Stimulated activated memory B cell treated with anti-CD40 and anti-IgM and Interleukin-4, amounts not matched to agents 10 μg/mL and 1 μg/mL and 100 μg/mL, for 72 hours (primary cell): ENCODE measurements around the gene CYP26C1.

Experiments
- ATAC-seq: fragments of 150-1000 bp; cut with Tn5 transposase; 2 replicates; pipeline ENCODE4 v1.10.0; 2021
- H3K27ac Mint-ChIP-seq: one replicate; pipeline ENCODE4 v1.8.0; 2022; ENCODE audit warnings: mild to moderate bottlenecking, mixed read lengths
- H3K27me3 Mint-ChIP-seq: one replicate; pipeline ENCODE4 v1.8.0; 2022; ENCODE audit warnings: mixed read lengths
- H3K36me3 Mint-ChIP-seq: one replicate; pipeline ENCODE4 v1.8.0; 2022; ENCODE audit warnings: mixed read lengths
- H3K4me1 Mint-ChIP-seq: one replicate; pipeline ENCODE4 v1.8.0; 2022; ENCODE audit warnings: mixed read lengths
- H3K4me3 Mint-ChIP-seq: one replicate; pipeline ENCODE4 v1.8.0; 2022; ENCODE audit warnings: mild to moderate bottlenecking, moderate library complexity, mixed read lengths
- H3K9me3 Mint-ChIP-seq: one replicate; pipeline ENCODE4 v1.8.0; 2022; ENCODE audit warnings: mixed read lengths

Gene CYP26C1

GRCh38 chr10:93061594-93062513, 1.3 kb downstream of the CYP26C1 start:
- Mint-ChIP-seq H3K4me3 (peak overlapping the region; percentile 84), H3K4me1 (peaks cover 28% of the 10 kb centered on the region), H3K9me3 (no peaks in the 10 kb centered on the region), H3K27me3 (peaks cover 47% of the 10 kb centered on the region), H3K36me3 (peaks cover 24% of the 10 kb centered on the region), H3K27ac (no peak overlapping the region)
- ATAC-seq, result peak; percentile 34

DNA sequence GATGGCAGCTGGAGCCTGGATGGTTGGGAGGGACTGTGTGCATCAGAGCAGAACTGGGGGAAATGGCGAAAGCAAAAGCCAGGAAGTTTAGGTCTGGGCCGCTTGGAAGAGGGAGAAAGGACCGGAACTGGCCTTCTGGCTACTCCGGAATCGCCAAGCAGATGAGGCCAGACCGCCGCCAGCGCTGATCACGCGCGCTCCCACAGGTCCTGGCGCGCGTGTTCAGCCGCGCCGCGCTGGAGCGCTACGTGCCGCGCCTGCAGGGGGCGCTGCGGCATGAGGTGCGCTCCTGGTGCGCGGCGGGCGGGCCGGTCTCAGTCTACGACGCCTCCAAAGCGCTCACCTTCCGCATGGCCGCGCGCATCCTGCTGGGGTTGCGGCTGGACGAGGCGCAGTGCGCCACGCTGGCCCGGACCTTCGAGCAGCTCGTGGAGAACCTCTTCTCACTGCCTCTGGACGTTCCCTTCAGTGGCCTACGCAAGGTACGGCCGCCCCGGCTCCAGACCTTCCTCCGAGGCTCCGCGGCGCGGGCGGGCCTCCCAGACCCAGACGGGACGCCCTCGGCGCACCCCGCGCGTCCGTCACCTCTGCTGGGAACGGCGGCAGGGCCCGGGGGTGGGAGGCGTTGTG, 2.0 kb downstream of the CYP26C1 start:
- peak; percentile 74 for ATAC-seq
- peaks cover 28% of the 10 kb centered on the region for H3K4me1 Mint-ChIP-seq
- no peak overlapping the region for H3K27ac Mint-ChIP-seq
- peak overlapping the region; percentile 84 for H3K4me3 Mint-ChIP-seq
- H3K27me3 Mint-ChIP-seq, result peaks cover 55% of the 10 kb centered on the region
- peaks cover 24% of the 10 kb centered on the region for H3K36me3 Mint-ChIP-seq
- H3K9me3 Mint-ChIP-seq, result no peaks in the 10 kb centered on the region

DNA sequence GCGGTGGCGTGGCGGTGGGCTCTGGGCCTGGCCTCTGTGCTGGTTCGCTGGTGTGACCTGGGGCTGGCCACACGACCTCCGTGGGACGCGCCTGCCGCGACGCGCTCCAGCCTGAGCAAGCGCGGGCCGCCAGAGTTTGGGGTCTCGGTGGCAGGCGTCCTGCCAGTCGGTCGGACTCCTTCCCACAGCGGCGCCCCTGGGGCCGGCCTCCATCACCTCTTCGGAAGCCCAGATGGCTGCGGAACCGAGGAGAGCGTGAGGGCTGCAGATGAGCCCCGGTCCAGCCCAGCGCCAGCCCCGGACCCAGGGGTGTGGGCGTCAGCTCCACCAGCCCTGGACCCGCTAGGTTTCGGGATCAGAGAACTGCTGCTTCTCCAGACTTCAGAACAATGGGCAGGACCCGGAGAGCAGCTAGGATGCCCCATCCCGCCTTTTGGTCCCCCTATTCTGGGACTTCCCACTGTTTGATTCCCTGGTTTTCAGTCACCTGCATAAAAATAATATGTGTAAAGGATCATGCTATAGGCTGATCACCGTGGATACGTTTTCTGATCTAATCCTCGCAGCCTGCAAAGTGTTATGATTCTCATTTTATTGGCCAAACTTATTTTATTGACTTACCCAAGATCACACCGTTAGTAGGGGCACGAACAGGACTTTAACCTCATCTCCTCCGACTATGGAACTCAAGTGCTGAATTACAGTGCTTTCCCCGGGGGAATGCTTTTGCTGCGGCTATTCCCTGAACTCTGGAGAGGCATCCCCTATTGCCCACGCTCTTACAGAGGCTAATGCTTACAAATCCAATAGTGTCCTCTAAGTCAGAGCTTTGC, 2.8 kb downstream of the CYP26C1 start:
- H3K4me3 Mint-ChIP-seq, result no peak overlapping the region
- peaks cover 62% of the 10 kb centered on the region for H3K27me3 Mint-ChIP-seq
- no peak overlapping the region for H3K27ac Mint-ChIP-seq
- no peaks in the 10 kb centered on the region for H3K9me3 Mint-ChIP-seq
- peaks cover 18% of the 10 kb centered on the region for H3K36me3 Mint-ChIP-seq
- ATAC-seq, result no peak
- H3K4me1 Mint-ChIP-seq, result peaks cover 29% of the 10 kb centered on the region

DNA sequence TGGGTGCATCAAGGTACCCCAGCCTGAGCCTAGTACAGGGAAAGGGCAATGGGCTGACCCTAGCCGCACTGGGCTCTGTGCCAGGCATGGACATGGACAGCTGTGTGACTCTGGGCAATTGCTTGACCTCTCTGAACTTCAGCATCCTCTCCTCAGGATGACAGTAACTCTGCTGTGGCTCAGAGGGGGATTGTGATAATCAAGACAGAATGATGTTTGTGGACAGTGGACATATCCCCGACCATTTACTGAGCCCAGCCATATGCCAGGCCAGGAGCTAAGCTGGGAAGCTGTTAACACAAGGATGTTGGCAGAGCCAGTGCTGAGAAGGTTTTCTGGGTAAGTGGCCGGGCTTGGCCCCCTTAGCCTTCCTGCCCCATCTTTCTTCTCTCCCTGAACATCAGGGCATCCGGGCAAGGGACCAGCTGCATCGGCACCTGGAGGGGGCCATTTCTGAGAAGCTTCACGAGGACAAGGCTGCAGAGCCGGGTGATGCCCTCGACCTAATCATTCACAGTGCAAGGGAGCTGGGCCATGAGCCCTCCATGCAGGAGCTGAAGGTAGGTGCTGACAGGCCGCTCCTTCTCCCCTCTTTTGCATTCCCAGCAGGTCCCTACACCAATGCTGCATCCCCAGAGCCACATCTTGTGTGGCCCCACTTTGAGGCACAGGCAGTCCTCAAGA, 3.5 kb downstream of the CYP26C1 start:
- peaks cover 12% of the 10 kb centered on the region for H3K36me3 Mint-ChIP-seq
- H3K27ac Mint-ChIP-seq, result no peak overlapping the region
- H3K9me3 Mint-ChIP-seq, result no peaks in the 10 kb centered on the region
- H3K27me3 Mint-ChIP-seq, result peaks cover 70% of the 10 kb centered on the region
- peaks cover 35% of the 10 kb centered on the region for H3K4me1 Mint-ChIP-seq
- H3K4me3 Mint-ChIP-seq, result no peak overlapping the region
- ATAC-seq, result no peak

DNA sequence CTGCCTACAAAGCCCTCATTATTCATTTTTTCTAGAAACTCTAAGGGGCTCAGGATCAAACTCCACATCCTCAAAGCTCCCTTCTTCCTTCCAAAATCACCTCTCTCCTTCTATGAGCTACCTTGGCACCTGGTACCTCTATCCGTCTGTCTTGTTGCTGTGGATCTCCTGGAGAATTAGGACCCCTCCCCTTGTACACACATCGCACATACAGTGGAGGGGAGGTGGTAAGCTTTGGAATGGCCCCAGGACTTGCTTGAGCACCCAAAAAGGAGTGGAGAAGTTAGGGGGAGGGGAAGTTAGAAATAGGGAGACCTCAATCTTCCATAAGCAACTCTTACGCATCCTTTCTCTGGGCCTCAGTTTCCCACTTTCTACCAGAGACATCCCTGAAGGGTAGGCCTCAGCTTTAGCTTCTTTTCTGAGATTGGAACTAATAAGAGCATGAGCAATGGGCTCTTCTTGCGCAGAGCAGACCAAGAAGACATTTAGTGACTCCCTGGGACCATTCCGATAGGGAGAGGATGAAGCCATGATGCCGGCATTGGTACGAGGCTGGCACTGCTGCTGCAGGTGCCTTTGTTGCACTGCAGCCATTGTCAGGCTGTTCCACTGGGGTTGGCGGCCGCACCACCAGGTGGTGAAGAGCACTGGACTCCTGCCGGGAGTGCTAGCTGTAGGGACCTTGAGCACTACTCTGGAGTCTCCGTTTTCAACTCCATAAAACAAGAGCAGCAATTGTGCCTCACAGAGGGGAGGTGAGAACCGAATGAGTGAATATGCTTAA, 4.5 kb downstream of the CYP26C1 start:
- Mint-ChIP-seq H3K9me3 (no peaks in the 10 kb centered on the region), H3K36me3 (peaks cover 2% of the 10 kb centered on the region), H3K27ac (no peak overlapping the region), H3K4me3 (no peak overlapping the region), H3K27me3 (peaks cover 79% of the 10 kb centered on the region), H3K4me1 (peaks cover 30% of the 10 kb centered on the region)
- ATAC-seq, result no peak

GRCh38 chr10:93065675-93066543, 5.3 kb downstream of the CYP26C1 start:
- no peaks in the 10 kb centered on the region for H3K9me3 Mint-ChIP-seq
- H3K4me3 Mint-ChIP-seq, result no peak overlapping the region
- H3K36me3 Mint-ChIP-seq, result no peaks in the 10 kb centered on the region
- ATAC-seq, result no peak
- peaks cover 28% of the 10 kb centered on the region for H3K4me1 Mint-ChIP-seq
- peaks cover 88% of the 10 kb centered on the region for H3K27me3 Mint-ChIP-seq
- no peak overlapping the region for H3K27ac Mint-ChIP-seq

- H3K9me3 Mint-ChIP-seq, result no peaks in the 10 kb centered on the region
- H3K27me3 Mint-ChIP-seq, result peaks cover 89% of the 10 kb centered on the region
- no peaks in the 10 kb centered on the region for H3K36me3 Mint-ChIP-seq
- ATAC-seq, result no peak
- H3K4me1 Mint-ChIP-seq, result peaks cover 30% of the 10 kb centered on the region
- H3K4me3 Mint-ChIP-seq, result no peak overlapping the region
- H3K27ac Mint-ChIP-seq, result no peak overlapping the region
Measured at GRCh38 chr10:93066544-93066913, 5.9 kb downstream of the CYP26C1 start.

DNA sequence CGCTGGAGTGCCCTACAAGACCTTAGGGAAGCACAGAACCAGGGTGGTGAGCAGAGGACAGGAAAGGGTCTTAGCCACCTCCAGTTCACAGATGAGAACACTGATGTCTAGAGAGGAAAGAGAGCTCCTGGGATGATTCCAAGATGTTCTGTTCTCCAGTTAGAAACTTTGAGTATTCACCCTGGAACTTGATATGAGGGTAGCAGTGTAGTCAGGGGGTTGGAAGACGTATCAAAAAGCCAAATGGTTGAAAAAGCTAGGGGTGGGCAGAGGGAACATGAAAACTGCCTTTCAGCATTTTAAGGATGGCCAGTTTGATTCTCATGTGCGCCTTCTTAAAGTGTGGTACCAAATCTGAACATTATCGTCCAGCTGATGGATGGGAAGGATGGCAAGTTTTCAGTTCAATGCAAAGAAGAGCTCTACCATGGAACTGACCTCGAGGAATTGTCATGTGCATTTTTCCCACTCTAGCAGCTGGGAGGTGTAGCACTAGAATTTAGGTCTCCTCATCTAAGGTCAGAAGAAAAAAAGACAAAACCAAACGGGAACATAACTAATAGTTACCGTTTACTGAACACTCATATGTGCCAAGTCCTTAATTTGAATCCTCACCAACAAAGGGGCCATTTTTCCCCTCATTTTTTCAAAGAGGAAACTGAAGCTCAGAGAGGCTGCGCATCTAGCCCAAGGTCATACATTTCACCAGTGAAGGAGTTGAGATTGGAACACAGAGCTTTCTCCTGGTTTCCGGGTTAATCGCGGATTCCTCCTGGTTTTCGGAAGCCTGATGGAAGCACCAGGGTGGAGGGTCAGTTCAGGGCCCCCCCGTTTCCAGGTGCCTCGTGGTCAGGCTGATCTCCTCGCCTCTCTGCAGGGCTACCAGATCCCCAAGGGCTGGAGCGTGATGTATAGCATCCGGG, 7.1 kb downstream of the CYP26C1 start:
- Mint-ChIP-seq H3K9me3 (no peaks in the 10 kb centered on the region), H3K27ac (no peak overlapping the region)

GRCh38 chr10:93068411-93069244, 8.0 kb downstream of the CYP26C1 start:
- H3K27me3 Mint-ChIP-seq, result peaks cover 85% of the 10 kb centered on the region
- H3K27ac Mint-ChIP-seq, result no peak overlapping the region
- no peaks in the 10 kb centered on the region for H3K36me3 Mint-ChIP-seq
- H3K4me1 Mint-ChIP-seq, result peaks cover 36% of the 10 kb centered on the region
- no peak for ATAC-seq
- H3K9me3 Mint-ChIP-seq, result no peaks in the 10 kb centered on the region
- H3K4me3 Mint-ChIP-seq, result no peak overlapping the region

More for the DNA sequence above, 7.1 kb downstream of the CYP26C1 start:
- no peak for ATAC-seq
- no peak overlapping the region for H3K4me3 Mint-ChIP-seq
- peaks cover 89% of the 10 kb centered on the region for H3K27me3 Mint-ChIP-seq
- no peaks in the 10 kb centered on the region for H3K36me3 Mint-ChIP-seq
- H3K4me1 Mint-ChIP-seq, result peaks cover 31% of the 10 kb centered on the region

GRCh38 chr10:93069245-93069561, 8.6 kb downstream of the CYP26C1 start:
- ATAC-seq, result no peak
- Mint-ChIP-seq H3K27me3 (peaks cover 83% of the 10 kb centered on the region), H3K27ac (no peak overlapping the region), H3K4me3 (no peak overlapping the region), H3K9me3 (no peaks in the 10 kb centered on the region), H3K4me1 (peaks cover 39% of the 10 kb centered on the region), H3K36me3 (no peaks in the 10 kb centered on the region)

- Mint-ChIP-seq H3K27me3 (peaks cover 83% of the 10 kb centered on the region), H3K27ac (no peak overlapping the region), H3K4me3 (no peak overlapping the region), H3K9me3 (no peaks in the 10 kb centered on the region), H3K36me3 (no peaks in the 10 kb centered on the region), H3K4me1 (peaks cover 52% of the 10 kb centered on the region)
- no peak for ATAC-seq
Measured at GRCh38 chr10:93070378-93071176, 10.0 kb downstream of the CYP26C1 start.

GRCh38 chr10:93071177-93071472, 10.5 kb downstream of the CYP26C1 start:
- no peaks in the 10 kb centered on the region for H3K9me3 Mint-ChIP-seq
- no peaks in the 10 kb centered on the region for H3K36me3 Mint-ChIP-seq
- H3K4me3 Mint-ChIP-seq, result peak overlapping the region; percentile 41
- H3K27me3 Mint-ChIP-seq, result peaks cover 88% of the 10 kb centered on the region
- peaks cover 58% of the 10 kb centered on the region for H3K4me1 Mint-ChIP-seq
- ATAC-seq, result no peak
- no peak overlapping the region for H3K27ac Mint-ChIP-seq
